SK-N-SH treated with all-trans-retinoic acid at 6 μM for 48 hours (cell line): ENCODE measurements around the gene RTF1.

Experiments
- ATAC-seq: fragments of 200-7000 bp; cut with Tn5 transposase; 3 replicates; pipeline ENCODE4 v1.9.1; 2020; ENCODE audit warnings: mild to moderate bottlenecking, moderate library complexity
- ARNTL ChIP-seq: fragments of 450-650 bp; formaldehyde crosslinking; IDR thresholded peaks from 2 replicates; pipeline ENCODE4 v1.5.0; 2020; ENCODE audit warnings: low read depth, mild to moderate bottlenecking, moderate library complexity, borderline replicate concordance
- BACH2 ChIP-seq: fragments of 250-450 bp; sonication (Bioruptor Pico); IDR thresholded peaks from 2 replicates; pipeline ENCODE4 v1.9.0; 2021; ENCODE audit warnings: mild to moderate bottlenecking, borderline replicate concordance
- CREB5 ChIP-seq: fragments of 250-450 bp; sonication (Bioruptor Pico); IDR thresholded peaks from 2 replicates; pipeline ENCODE4 v1.5.1; 2020; ENCODE audit warnings: low read depth, mild to moderate bottlenecking, moderate library complexity
- CSDC2 ChIP-seq: fragments of 250-450 bp; sonication (Bioruptor Pico); IDR thresholded peaks from 2 replicates; pipeline ENCODE4 v1.5.0; 2020; ENCODE audit warnings: mild to moderate bottlenecking, moderate library complexity
- ESRRG ChIP-seq: fragments of 250-450 bp; sonication (Bioruptor Pico); IDR thresholded peaks from 2 replicates; pipeline ENCODE4 v1.6.1; 2021; ENCODE audit warnings: mild to moderate bottlenecking
- GLIS3 ChIP-seq: fragments of 250-450 bp; sonication (Bioruptor Pico); IDR thresholded peaks from 2 replicates; pipeline ENCODE4 v1.5.0; 2020; ENCODE audit warnings: mild to moderate bottlenecking, moderate library complexity
- ISL1 ChIP-seq: fragments of 250-450 bp; sonication (Bioruptor Pico); IDR thresholded peaks from 2 replicates; pipeline ENCODE4 v2.1.2; 2022; ENCODE audit warnings: mild to moderate bottlenecking, moderate library complexity
- OSR1 ChIP-seq: fragments of 250-450 bp; sonication (Bioruptor Pico); IDR thresholded peaks from 2 replicates; pipeline ENCODE4 v1.8.0; 2022; ENCODE audit warnings: moderate library complexity, mild to moderate bottlenecking, inconsistent platforms
- PPARA ChIP-seq: fragments of 250-450 bp; sonication (Bioruptor Pico); IDR thresholded peaks from 2 replicates; pipeline ENCODE4 v1.5.0; 2020; ENCODE audit warnings: mild to moderate bottlenecking, borderline replicate concordance
- RARB ChIP-seq: fragments of 250-450 bp; sonication (Bioruptor Pico); IDR thresholded peaks from 2 replicates; pipeline ENCODE4 v1.8.0; 2021; ENCODE audit warnings: mild to moderate bottlenecking, moderate library complexity
- TCF4 ChIP-seq: fragments of 250-450 bp; sonication (Bioruptor Pico); IDR thresholded peaks from 2 replicates; pipeline ENCODE4 v1.8.0; 2021; ENCODE audit warnings: mild to moderate bottlenecking, moderate library complexity, borderline replicate concordance
- TOX ChIP-seq: fragments of 250-450 bp; sonication (Bioruptor Pico); IDR thresholded peaks from 2 replicates; pipeline ENCODE4 v1.8.0; 2021; ENCODE audit warnings: mild to moderate bottlenecking, moderate library complexity, borderline replicate concordance
- ZC3H10 ChIP-seq: fragments of 250-450 bp; sonication (Bioruptor Pico); IDR thresholded peaks from 2 replicates; pipeline ENCODE4 v1.5.1; 2021; ENCODE audit warnings: mild to moderate bottlenecking, moderate library complexity
- ZFP3 ChIP-seq: fragments of 250-450 bp; sonication (Bioruptor Pico); IDR thresholded peaks from 2 replicates; pipeline ENCODE4 v1.5.0; 2020; ENCODE audit warnings: mild to moderate bottlenecking, moderate library complexity
- ZFP30 ChIP-seq: fragments of 450-650 bp; formaldehyde crosslinking; IDR thresholded peaks from 2 replicates; pipeline ENCODE4 v1.5.0; 2022; ENCODE audit warnings: mild to moderate bottlenecking, moderate library complexity
- ZNF565 ChIP-seq: fragments of 450-650 bp; formaldehyde crosslinking; conservative IDR thresholded peaks from 2 replicates; pipeline ENCODE4 v1.5.0; 2020; ENCODE audit warnings: low read depth, mild to moderate bottlenecking, moderate library complexity
- ZNF70 ChIP-seq: fragments of 450-650 bp; formaldehyde crosslinking; IDR thresholded peaks from 2 replicates; pipeline ENCODE4 v1.5.0; 2020; ENCODE audit warnings: mild to moderate bottlenecking, moderate library complexity
- ZNF8 ChIP-seq: fragments of 450-650 bp; formaldehyde crosslinking; IDR thresholded peaks from 2 replicates; pipeline ENCODE4 v1.5.0; 2020; ENCODE audit warnings: mild to moderate bottlenecking, moderate library complexity
- TF ChIP-seq, protein P1 (sequence below): fragments of 250-450 bp; sonication (Bioruptor Pico); IDR thresholded peaks from 2 replicates; pipeline ENCODE4 v1.5.1; 2021; ENCODE audit warnings: mild to moderate bottlenecking, moderate library complexity
- TF ChIP-seq, protein P2 (sequence below): fragments of 250-450 bp; sonication (Bioruptor Pico); IDR thresholded peaks from 2 replicates; pipeline ENCODE4 v1.8.0; 2020; ENCODE audit warnings: mild to moderate bottlenecking, moderate library complexity, borderline replicate concordance
- TF ChIP-seq, protein P3 (sequence below): fragments of 250-450 bp; sonication (Bioruptor Pico); IDR thresholded peaks from 2 replicates; pipeline ENCODE4 v1.8.0; 2021; ENCODE audit warnings: low read depth, mild to moderate bottlenecking, moderate library complexity, borderline replicate concordance

Gene RTF1

GRCh38 chr15:41416742-41417417 lies at the start of gene RTF1:
RTF1 (plus strand) TSS chr15:41417095; CDS start chr15:41417116, 21 bp downstream.
- no peak for TF ChIP-seq ISL1
- no peak for TF ChIP-seq ZNF565 (CRISPR knock-in tag)
- TF ChIP-seq TCF4 (CRISPR knock-in tag) = no peak
- no peak for TF ChIP-seq OSR1 (CRISPR knock-in tag)
- TF ChIP-seq ZFP30 (CRISPR knock-in tag) = no peak
- no peak for TF ChIP-seq PPARA (CRISPR knock-in tag)
- TF ChIP-seq, protein P1, sequence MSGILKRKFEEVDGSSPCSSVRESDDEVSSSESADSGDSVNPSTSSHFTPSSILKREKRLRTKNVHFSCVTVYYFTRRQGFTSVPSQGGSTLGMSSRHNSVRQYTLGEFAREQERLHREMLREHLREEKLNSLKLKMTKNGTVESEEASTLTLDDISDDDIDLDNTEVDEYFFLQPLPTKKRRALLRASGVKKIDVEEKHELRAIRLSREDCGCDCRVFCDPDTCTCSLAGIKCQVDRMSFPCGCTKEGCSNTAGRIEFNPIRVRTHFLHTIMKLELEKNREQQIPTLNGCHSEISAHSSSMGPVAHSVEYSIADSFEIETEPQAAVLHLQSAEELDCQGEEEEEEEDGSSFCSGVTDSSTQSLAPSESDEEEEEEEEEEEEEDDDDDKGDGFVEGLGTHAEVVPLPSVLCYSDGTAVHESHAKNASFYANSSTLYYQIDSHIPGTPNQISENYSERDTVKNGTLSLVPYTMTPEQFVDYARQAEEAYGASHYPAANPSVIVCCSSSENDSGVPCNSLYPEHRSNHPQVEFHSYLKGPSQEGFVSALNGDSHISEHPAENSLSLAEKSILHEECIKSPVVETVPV (CRISPR knock-in tag) = no peak
- no peak for TF ChIP-seq CSDC2 (CRISPR knock-in tag)
- TF ChIP-seq ZC3H10 (CRISPR knock-in tag) = no peak
- no peak for TF ChIP-seq ZNF70
- TF ChIP-seq BACH2 = no peak
- TF ChIP-seq, protein P2, sequence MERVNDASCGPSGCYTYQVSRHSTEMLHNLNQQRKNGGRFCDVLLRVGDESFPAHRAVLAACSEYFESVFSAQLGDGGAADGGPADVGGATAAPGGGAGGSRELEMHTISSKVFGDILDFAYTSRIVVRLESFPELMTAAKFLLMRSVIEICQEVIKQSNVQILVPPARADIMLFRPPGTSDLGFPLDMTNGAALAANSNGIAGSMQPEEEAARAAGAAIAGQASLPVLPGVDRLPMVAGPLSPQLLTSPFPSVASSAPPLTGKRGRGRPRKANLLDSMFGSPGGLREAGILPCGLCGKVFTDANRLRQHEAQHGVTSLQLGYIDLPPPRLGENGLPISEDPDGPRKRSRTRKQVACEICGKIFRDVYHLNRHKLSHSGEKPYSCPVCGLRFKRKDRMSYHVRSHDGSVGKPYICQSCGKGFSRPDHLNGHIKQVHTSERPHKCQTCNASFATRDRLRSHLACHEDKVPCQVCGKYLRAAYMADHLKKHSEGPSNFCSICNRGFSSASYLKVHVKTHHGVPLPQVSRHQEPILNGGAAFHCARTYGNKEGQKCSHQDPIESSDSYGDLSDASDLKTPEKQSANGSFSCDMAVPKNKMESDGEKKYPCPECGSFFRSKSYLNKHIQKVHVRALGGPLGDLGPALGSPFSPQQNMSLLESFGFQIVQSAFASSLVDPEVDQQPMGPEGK (CRISPR knock-in tag) = no peak
- no peak for TF ChIP-seq ZFP3 (CRISPR knock-in tag)
- TF ChIP-seq ZNF8 (CRISPR knock-in tag) = no peak
- TF ChIP-seq ESRRG (CRISPR knock-in tag) = no peak
- no peak for TF ChIP-seq TOX (CRISPR knock-in tag)
- ATAC-seq = peak; percentile 88

- ATAC-seq = no peak
- TF ChIP-seq, protein P2 (CRISPR knock-in tag) = no peak
- TF ChIP-seq ZFP3 (CRISPR knock-in tag) = no peak
- no peak for TF ChIP-seq GLIS3 (CRISPR knock-in tag)
- TF ChIP-seq RARB (CRISPR knock-in tag) = no peak
- no peak for TF ChIP-seq ZC3H10 (CRISPR knock-in tag)
- no peak for TF ChIP-seq ZFP30 (CRISPR knock-in tag)
- no peak for TF ChIP-seq OSR1 (CRISPR knock-in tag)
- TF ChIP-seq, protein P3, sequence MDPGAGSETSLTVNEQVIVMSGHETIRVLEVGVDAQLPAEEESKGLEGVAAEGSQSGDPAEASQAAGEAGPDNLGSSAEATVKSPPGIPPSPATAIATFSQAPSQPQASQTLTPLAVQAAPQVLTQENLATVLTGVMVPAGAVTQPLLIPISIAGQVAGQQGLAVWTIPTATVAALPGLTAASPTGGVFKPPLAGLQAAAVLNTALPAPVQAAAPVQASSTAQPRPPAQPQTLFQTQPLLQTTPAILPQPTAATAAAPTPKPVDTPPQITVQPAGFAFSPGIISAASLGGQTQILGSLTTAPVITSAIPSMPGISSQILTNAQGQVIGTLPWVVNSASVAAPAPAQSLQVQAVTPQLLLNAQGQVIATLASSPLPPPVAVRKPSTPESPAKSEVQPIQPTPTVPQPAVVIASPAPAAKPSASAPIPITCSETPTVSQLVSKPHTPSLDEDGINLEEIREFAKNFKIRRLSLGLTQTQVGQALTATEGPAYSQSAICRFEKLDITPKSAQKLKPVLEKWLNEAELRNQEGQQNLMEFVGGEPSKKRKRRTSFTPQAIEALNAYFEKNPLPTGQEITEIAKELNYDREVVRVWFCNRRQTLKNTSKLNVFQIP = no peak
- no peak for TF ChIP-seq ARNTL (CRISPR knock-in tag)
- no peak for TF ChIP-seq ESRRG (CRISPR knock-in tag)
- no peak for TF ChIP-seq BACH2
- TF ChIP-seq TCF4 (CRISPR knock-in tag) = no peak
- no peak for TF ChIP-seq CREB5 (CRISPR knock-in tag)
- no peak for TF ChIP-seq ZNF8 (CRISPR knock-in tag)
- no peak for TF ChIP-seq CSDC2 (CRISPR knock-in tag)
- TF ChIP-seq, protein P1 (CRISPR knock-in tag) = no peak
- TF ChIP-seq ISL1 = no peak
- TF ChIP-seq PPARA (CRISPR knock-in tag) = no peak
- no peak for TF ChIP-seq ZNF70
Measured at GRCh38 chr15:41367418-41367817, 49.5 kb upstream of the RTF1 start.
